GM23338 (cell line): Measurements from ENCODE around the gene NADK. TPM values are rescaled to one million over a fixed set of nuclear protein-coding genes. Genes with fewer than 3 reads are reported as not detected.
A peak's percentile ranks its signal among the peaks of the same experiment; 100 is the strongest.

ENCODE experiments used
- ATAC-seq: fragments of 200-7000 bp; cut with Tn5 transposase; 3 replicates; pipeline ENCODE4 v1.9.1; 2020
- DNase-seq: peaks from one replicate; pipeline ENCODE4 v3.0.0-alpha.2; 2015; ENCODE audit warnings: low spot score
- H2AFZ ChIP-seq: fragments of 200-600 bp; sonication (generic); 2 replicates; pipeline ENCODE4 v1.8.0; 2016; ENCODE audit warnings: antibody characterized with exemption, mild to moderate bottlenecking, moderate library complexity
- H3F3A ChIP-seq: fragments of 200-600 bp; sonication (generic); replicated peaks from 2 replicates; pipeline ENCODE4 v1.8.0; 2017; ENCODE audit warnings: antibody characterized with exemption, mixed run types, low read depth
- H3K27ac ChIP-seq: fragments of 200-600 bp; sonication (generic); 2 replicates; pipeline ENCODE4 v1.6.1; 2016; ENCODE audit warnings: low read depth
- H3K27me3 ChIP-seq: fragments of 200-600 bp; sonication (generic); 2 replicates; pipeline ENCODE4 v1.8.0; 2016; ENCODE audit warnings: mild to moderate bottlenecking, mixed run types, moderate library complexity; ENCODE audit not compliant: insufficient read depth
- H3K36me3 ChIP-seq: fragments of 200-600 bp; sonication (generic); 2 replicates; pipeline ENCODE4 v1.8.0; 2016; ENCODE audit warnings: mild to moderate bottlenecking; ENCODE audit not compliant: insufficient read depth
- H3K4me1 ChIP-seq: fragments of 200-600 bp; sonication (generic); 2 replicates; pipeline ENCODE4 v1.8.0; 2016; ENCODE audit warnings: mild to moderate bottlenecking, moderate library complexity; ENCODE audit not compliant: insufficient read depth
- H3K4me2 ChIP-seq: fragments of 200-600 bp; sonication (generic); 2 replicates; pipeline ENCODE4 v1.7.1; 2017; ENCODE audit warnings: mixed run types
- H3K4me3 ChIP-seq: fragments of 200-600 bp; sonication (generic); 2 replicates; pipeline ENCODE4 v1.6.1; 2016; ENCODE audit warnings: mixed run types
- H3K79me2 ChIP-seq: fragments of 200-600 bp; sonication (generic); replicated peaks from 2 replicates; pipeline ENCODE4 v1.8.0; 2017; ENCODE audit warnings: mild to moderate bottlenecking; ENCODE audit not compliant: insufficient read depth
- H3K9me2 ChIP-seq: fragments of 200-600 bp; sonication (generic); 2 replicates; pipeline ENCODE4 v1.8.0; 2017; ENCODE audit not compliant: insufficient read depth
- H4K20me1 ChIP-seq: fragments of 200-600 bp; sonication (generic); replicated peaks from 2 replicates; pipeline ENCODE4 v1.8.0; 2017; ENCODE audit warnings: mild to moderate bottlenecking; ENCODE audit not compliant: insufficient read depth
- H3K27ac Mint-ChIP-seq: 2 replicates; pipeline ENCODE4 v1.8.0; 2020; ENCODE audit warnings: inconsistent platforms, mild to moderate bottlenecking, moderate library complexity, mixed read lengths
- H3K27me3 Mint-ChIP-seq: 3 replicates; pipeline ENCODE4 v1.8.0; 2022; ENCODE audit warnings: low read depth, mild to moderate bottlenecking, moderate library complexity, mixed read lengths, inconsistent platforms; ENCODE audit not compliant: insufficient read depth, poor library complexity
- H3K36me3 Mint-ChIP-seq: 3 replicates; pipeline ENCODE4 v1.8.0; 2021; ENCODE audit warnings: low read depth, mild to moderate bottlenecking, inconsistent platforms, moderate library complexity, mixed read lengths
- H3K4me1 Mint-ChIP-seq: 3 replicates; pipeline ENCODE4 v1.8.0; 2020; ENCODE audit warnings: mild to moderate bottlenecking, inconsistent platforms, mixed read lengths
- H3K4me3 Mint-ChIP-seq: 3 replicates; pipeline ENCODE4 v1.8.0; 2021; ENCODE audit warnings: moderate library complexity, mild to moderate bottlenecking, inconsistent platforms, mixed read lengths
- H3K9me3 Mint-ChIP-seq: 3 replicates; pipeline ENCODE4 v1.8.0; 2020; ENCODE audit warnings: moderate library complexity, mild to moderate bottlenecking, inconsistent platforms, mixed read lengths
- CREB1 ChIP-seq: fragments of 250-450 bp; sonication (Bioruptor Pico); IDR thresholded peaks from 2 replicates; pipeline ENCODE4 v1.5.0; 2020; ENCODE audit warnings: low read depth, mild to moderate bottlenecking, moderate library complexity
- EZH2 ChIP-seq: fragments of 200-600 bp; sonication (generic); IDR thresholded peaks from one replicate; pipeline ENCODE4 v1.8.0; 2017; ENCODE audit warnings: antibody characterized with exemption, mild to moderate bottlenecking, low read depth; ENCODE audit not compliant: unreplicated experiment
- EZH2phosphoT487 ChIP-seq: fragments of 200-600 bp; sonication (generic); IDR thresholded peaks from one replicate; pipeline ENCODE4 v1.8.1; 2018; ENCODE audit warnings: antibody characterized with exemption; ENCODE audit not compliant: unreplicated experiment
- JUNB ChIP-seq: IDR thresholded peaks from one replicate; pipeline ENCODE4 v1.6.1; 2016; ENCODE audit warnings: antibody characterized with exemption; ENCODE audit not compliant: unreplicated experiment
- NANOG ChIP-seq: IDR thresholded peaks from 2 replicates; pipeline ENCODE4 v1.6.1; 2016; ENCODE audit warnings: antibody characterized with exemption, borderline replicate concordance
- POLR2AphosphoS5 ChIP-seq: IDR thresholded peaks from 2 replicates; pipeline ENCODE4 v1.6.1; 2016; ENCODE audit warnings: antibody characterized with exemption, low read depth
- STAT1 ChIP-seq: IDR thresholded peaks from one replicate; pipeline ENCODE4 v1.6.1; 2016; ENCODE audit warnings: antibody characterized with exemption; ENCODE audit not compliant: unreplicated experiment
- ZNF114 ChIP-seq: fragments of 250-450 bp; sonication (Bioruptor Pico); IDR thresholded peaks from 2 replicates; pipeline ENCODE4 v1.5.0; 2020; ENCODE audit warnings: mild to moderate bottlenecking, moderate library complexity
- ZNF331 ChIP-seq: fragments of 250-450 bp; sonication (Bioruptor Pico); IDR thresholded peaks from 2 replicates; pipeline ENCODE4 v1.5.0; 2020; ENCODE audit warnings: low read depth, mild to moderate bottlenecking, moderate library complexity
- polyA plus RNA-seq: library from polyadenylated mRNA; unstranded; fragments of >200 nt; fragmentation: Nextera tagmentation; extraction: Ambion mirVana; gene quantifications from 2 replicates; pipeline ENCODE4 v1.2.1, GENCODE V29; 2016
- total RNA-seq: library from RNA; depleted of rRNA; stranded (reverse); fragments of >200 nt; shearing (Covaris generic); gene quantifications from 2 replicates; pipeline ENCODE4 v1.2.3, GENCODE V29; 2014
- TF ChIP-seq, protein P1 (sequence below), 2 experiments: fragments of 200-600 bp in 1 of 2; sonication (generic) in 1 of 2; conservative IDR thresholded peaks; 2 replicates each; pipeline versions ENCODE4 v1.5.1 to v1.6.1; 2016 to 2017; ENCODE audit warnings: antibody characterized with exemption in 2 of 2, low read depth in 2 of 2, mild to moderate bottlenecking in 2 of 2, moderate library complexity in 1 of 2
- TF ChIP-seq, protein P2 (sequence below): IDR thresholded peaks from one replicate; pipeline ENCODE4 v1.6.1; 2018; ENCODE audit warnings: antibody characterized with exemption; ENCODE audit not compliant: unreplicated experiment
- TF ChIP-seq, protein P3 (sequence below): fragments of 250-450 bp; sonication (Bioruptor Pico); IDR thresholded peaks from 2 replicates; pipeline ENCODE4 v1.5.0; 2020; ENCODE audit warnings: mild to moderate bottlenecking, moderate library complexity
- TF ChIP-seq, protein P4 (sequence below): IDR thresholded peaks from 2 replicates; pipeline ENCODE4 v1.6.1; 2016; ENCODE audit warnings: antibody characterized with exemption

The NADK gene
- total and polyA plus RNA-seq, 2 experiments from 2014 or later = 45.3 to 73.2 TPM

DNA sequence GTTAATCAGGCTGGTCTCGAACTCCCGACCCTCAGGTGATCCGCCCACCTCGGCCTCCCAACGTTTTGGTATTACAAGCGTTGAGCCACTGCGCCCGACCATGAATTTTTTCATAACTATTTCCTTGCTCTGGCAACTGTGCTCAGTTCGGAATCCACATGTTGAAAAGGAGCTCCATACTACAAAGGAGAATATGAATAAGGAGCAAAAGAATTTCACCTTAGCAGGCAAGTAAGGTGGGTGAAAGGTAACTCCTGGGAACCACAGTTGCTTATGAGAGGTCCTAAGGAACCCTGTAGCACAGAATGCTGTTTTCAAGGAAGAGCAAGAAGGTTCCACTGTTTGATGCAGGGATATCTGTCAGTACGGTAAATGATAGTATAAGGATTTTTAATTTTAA, 29.9 kb upstream of the NADK start:
- Mint-ChIP-seq H3K9me3 (no peaks in the 10 kb centered on the region), H3K4me1 (no peaks in the 10 kb centered on the region), H3K36me3 (peaks cover 56% of the 10 kb centered on the region), H3K27ac (no peak overlapping the region), H3K27me3 (peaks cover 6% of the 10 kb centered on the region), H3K4me3 (no peak overlapping the region)
- peak overlapping the region; percentile 78; the same call in 1 of the 2 replicates for H3K27ac ChIP-seq
- no peak overlapping the region for H3K4me2 ChIP-seq
- H3K9me2 ChIP-seq = no peaks in the 10 kb centered on the region
- H3K36me3 ChIP-seq = peaks cover 33% of the 10 kb centered on the region
- H3K79me2 ChIP-seq = peaks cover 27% of the 10 kb centered on the region
- H3K4me3 ChIP-seq = no peak overlapping the region
- H3K4me1 ChIP-seq = no peaks in the 10 kb centered on the region
- no peak for ATAC-seq
- DNase-seq = no peak
- peaks cover 12% of the 10 kb centered on the region for H4K20me1 ChIP-seq
- H2AFZ ChIP-seq = no peak overlapping the region
- no peaks in the 10 kb centered on the region for H3K27me3 ChIP-seq
- H3F3A ChIP-seq = peaks cover 25% of the 10 kb centered on the region
- TF ChIP-seq, protein P1, sequence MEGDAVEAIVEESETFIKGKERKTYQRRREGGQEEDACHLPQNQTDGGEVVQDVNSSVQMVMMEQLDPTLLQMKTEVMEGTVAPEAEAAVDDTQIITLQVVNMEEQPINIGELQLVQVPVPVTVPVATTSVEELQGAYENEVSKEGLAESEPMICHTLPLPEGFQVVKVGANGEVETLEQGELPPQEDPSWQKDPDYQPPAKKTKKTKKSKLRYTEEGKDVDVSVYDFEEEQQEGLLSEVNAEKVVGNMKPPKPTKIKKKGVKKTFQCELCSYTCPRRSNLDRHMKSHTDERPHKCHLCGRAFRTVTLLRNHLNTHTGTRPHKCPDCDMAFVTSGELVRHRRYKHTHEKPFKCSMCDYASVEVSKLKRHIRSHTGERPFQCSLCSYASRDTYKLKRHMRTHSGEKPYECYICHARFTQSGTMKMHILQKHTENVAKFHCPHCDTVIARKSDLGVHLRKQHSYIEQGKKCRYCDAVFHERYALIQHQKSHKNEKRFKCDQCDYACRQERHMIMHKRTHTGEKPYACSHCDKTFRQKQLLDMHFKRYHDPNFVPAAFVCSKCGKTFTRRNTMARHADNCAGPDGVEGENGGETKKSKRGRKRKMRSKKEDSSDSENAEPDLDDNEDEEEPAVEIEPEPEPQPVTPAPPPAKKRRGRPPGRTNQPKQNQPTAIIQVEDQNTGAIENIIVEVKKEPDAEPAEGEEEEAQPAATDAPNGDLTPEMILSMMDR (conservative IDR thresholded peaks at IDR 0.05; ENCODE audit: low read depth in 2 of 2) = no peak
- TF ChIP-seq STAT1 (no peak), NANOG (no peak), EZH2 (no peak), ZNF114 (CRISPR knock-in tag) (no peak), EZH2phosphoT487 (no peak), ZNF331 (CRISPR knock-in tag) (no peak), JUNB (no peak), CREB1 (CRISPR knock-in tag) (no peak), POLR2AphosphoS5 (no peak)
- TF ChIP-seq, protein P2, sequence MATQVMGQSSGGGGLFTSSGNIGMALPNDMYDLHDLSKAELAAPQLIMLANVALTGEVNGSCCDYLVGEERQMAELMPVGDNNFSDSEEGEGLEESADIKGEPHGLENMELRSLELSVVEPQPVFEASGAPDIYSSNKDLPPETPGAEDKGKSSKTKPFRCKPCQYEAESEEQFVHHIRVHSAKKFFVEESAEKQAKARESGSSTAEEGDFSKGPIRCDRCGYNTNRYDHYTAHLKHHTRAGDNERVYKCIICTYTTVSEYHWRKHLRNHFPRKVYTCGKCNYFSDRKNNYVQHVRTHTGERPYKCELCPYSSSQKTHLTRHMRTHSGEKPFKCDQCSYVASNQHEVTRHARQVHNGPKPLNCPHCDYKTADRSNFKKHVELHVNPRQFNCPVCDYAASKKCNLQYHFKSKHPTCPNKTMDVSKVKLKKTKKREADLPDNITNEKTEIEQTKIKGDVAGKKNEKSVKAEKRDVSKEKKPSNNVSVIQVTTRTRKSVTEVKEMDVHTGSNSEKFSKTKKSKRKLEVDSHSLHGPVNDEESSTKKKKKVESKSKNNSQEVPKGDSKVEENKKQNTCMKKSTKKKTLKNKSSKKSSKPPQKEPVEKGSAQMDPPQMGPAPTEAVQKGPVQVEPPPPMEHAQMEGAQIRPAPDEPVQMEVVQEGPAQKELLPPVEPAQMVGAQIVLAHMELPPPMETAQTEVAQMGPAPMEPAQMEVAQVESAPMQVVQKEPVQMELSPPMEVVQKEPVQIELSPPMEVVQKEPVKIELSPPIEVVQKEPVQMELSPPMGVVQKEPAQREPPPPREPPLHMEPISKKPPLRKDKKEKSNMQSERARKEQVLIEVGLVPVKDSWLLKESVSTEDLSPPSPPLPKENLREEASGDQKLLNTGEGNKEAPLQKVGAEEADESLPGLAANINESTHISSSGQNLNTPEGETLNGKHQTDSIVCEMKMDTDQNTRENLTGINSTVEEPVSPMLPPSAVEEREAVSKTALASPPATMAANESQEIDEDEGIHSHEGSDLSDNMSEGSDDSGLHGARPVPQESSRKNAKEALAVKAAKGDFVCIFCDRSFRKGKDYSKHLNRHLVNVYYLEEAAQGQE = no peak
- TF ChIP-seq, protein P3, sequence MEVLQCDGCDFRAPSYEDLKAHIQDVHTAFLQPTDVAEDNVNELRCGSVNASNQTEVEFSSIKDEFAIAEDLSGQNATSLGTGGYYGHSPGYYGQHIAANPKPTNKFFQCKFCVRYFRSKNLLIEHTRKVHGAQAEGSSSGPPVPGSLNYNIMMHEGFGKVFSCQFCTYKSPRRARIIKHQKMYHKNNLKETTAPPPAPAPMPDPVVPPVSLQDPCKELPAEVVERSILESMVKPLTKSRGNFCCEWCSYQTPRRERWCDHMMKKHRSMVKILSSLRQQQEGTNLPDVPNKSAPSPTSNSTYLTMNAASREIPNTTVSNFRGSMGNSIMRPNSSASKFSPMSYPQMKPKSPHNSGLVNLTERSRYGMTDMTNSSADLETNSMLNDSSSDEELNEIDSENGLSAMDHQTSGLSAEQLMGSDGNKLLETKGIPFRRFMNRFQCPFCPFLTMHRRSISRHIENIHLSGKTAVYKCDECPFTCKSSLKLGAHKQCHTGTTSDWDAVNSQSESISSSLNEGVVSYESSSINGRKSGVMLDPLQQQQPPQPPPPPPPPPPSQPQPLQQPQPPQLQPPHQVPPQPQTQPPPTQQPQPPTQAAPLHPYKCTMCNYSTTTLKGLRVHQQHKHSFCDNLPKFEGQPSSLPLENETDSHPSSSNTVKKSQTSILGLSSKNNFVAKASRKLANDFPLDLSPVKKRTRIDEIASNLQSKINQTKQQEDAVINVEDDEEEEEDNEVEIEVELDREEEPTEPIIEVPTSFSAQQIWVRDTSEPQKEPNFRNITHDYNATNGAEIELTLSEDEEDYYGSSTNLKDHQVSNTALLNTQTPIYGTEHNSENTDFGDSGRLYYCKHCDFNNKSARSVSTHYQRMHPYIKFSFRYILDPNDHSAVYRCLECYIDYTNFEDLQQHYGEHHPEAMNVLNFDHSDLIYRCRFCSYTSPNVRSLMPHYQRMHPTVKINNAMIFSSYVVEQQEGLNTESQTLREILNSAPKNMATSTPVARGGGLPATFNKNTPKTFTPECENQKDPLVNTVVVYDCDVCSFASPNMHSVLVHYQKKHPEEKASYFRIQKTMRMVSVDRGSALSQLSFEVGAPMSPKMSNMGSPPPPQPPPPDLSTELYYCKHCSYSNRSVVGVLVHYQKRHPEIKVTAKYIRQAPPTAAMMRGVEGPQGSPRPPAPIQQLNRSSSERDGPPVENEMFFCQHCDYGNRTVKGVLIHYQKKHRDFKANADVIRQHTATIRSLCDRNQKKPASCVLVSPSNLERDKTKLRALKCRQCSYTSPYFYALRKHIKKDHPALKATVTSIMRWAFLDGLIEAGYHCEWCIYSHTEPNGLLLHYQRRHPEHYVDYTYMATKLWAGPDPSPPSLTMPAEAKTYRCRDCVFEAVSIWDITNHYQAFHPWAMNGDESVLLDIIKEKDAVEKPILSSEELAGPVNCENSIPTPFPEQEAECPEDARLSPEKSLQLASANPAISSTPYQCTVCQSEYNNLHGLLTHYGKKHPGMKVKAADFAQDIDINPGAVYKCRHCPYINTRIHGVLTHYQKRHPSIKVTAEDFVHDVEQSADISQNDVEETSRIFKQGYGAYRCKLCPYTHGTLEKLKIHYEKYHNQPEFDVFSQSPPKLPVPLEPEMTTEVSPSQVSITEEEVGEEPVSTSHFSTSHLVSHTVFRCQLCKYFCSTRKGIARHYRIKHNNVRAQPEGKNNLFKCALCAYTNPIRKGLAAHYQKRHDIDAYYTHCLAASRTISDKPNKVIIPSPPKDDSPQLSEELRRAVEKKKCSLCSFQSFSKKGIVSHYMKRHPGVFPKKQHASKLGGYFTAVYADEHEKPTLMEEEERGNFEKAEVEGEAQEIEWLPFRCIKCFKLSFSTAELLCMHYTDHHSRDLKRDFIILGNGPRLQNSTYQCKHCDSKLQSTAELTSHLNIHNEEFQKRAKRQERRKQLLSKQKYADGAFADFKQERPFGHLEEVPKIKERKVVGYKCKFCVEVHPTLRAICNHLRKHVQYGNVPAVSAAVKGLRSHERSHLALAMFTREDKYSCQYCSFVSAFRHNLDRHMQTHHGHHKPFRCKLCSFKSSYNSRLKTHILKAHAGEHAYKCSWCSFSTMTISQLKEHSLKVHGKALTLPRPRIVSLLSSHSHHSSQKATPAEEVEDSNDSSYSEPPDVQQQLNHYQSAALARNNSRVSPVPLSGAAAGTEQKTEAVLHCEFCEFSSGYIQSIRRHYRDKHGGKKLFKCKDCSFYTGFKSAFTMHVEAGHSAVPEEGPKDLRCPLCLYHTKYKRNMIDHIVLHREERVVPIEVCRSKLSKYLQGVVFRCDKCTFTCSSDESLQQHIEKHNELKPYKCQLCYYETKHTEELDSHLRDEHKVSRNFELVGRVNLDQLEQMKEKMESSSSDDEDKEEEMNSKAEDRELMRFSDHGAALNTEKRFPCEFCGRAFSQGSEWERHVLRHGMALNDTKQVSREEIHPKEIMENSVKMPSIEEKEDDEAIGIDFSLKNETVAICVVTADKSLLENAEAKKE (CRISPR knock-in tag) = no peak
- TF ChIP-seq, protein P4, sequence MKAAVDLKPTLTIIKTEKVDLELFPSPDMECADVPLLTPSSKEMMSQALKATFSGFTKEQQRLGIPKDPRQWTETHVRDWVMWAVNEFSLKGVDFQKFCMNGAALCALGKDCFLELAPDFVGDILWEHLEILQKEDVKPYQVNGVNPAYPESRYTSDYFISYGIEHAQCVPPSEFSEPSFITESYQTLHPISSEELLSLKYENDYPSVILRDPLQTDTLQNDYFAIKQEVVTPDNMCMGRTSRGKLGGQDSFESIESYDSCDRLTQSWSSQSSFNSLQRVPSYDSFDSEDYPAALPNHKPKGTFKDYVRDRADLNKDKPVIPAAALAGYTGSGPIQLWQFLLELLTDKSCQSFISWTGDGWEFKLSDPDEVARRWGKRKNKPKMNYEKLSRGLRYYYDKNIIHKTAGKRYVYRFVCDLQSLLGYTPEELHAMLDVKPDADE = no peak
